PC-3 (cell line): ENCODE results near the gene MAGEB10. TPM values are rescaled to one million over a fixed set of nuclear protein-coding genes. Genes with fewer than 3 reads are reported as not detected.
A peak's percentile ranks its signal among the peaks of the same experiment; 100 is the strongest.
"Not testable (repeated sequence)": the region's sequence is repeated elsewhere in the genome, so short reads cannot be mapped to it uniquely, and the experiment has no call there.

ENCODE experiments used
- ATAC-seq: fragments of 200-7000 bp; cut with Tn5 transposase; 2 replicates; pipeline ENCODE4 v1.9.1; 2020; ENCODE audit warnings: mild to moderate bottlenecking, moderate library complexity
- BruUV-seq: library from RNA; stranded (reverse); fragments of 400-500 nt; replicated peaks from 2 replicates; lab custom pipeline; 2021; lab: Mats Ljungman, UMichigan
- CTCF ChIA-PET: fragments of 300-600 bp; sonication (Branson Sonifier 250); formaldehyde crosslinking; loops from one replicate; lab custom pipeline; 2022; ENCODE audit warnings: antibody characterized with exemption; lab: Charles Lee
- POLR2A ChIA-PET: fragments of 300-600 bp; sonication (Branson Sonifier 250); formaldehyde crosslinking; loops from one replicate; lab custom pipeline; 2022; ENCODE audit warnings: antibody characterized with exemption; ENCODE audit not compliant: unreplicated experiment; lab: Charles Lee
- DNase-seq: peaks from one replicate; pipeline ENCODE4 v3.0.0-alpha.2; 2015
- H2AFZ ChIP-seq: fragments of 300-600 bp; sonication (generic); 2 replicates; pipeline ENCODE4 v1.6.0; 2016; ENCODE audit warnings: antibody characterized with exemption, low read length
- H3F3A ChIP-seq: fragments of 300-600 bp; sonication (generic); one replicate; pipeline ENCODE4 v1.6.0; 2017; ENCODE audit warnings: antibody characterized with exemption, low read length, control low read depth, mild to moderate bottlenecking; ENCODE audit not compliant: unreplicated experiment
- H3K27ac ChIP-seq: fragments of 300-600 bp; sonication (generic); 2 replicates; pipeline ENCODE4 v1.5.1; 2016; ENCODE audit warnings: mild to moderate bottlenecking, low read length
- H3K27me3 ChIP-seq: fragments of 300-600 bp; sonication (generic); 2 replicates; pipeline ENCODE4 v1.6.1; 2016; ENCODE audit warnings: low read length, mixed read lengths
- H3K36me3 ChIP-seq: fragments of 300-600 bp; sonication (generic); 2 replicates; pipeline ENCODE4 v1.6.1; 2016; ENCODE audit warnings: low read depth, mixed run types, low read length, mixed read lengths
- H3K4me1 ChIP-seq: fragments of 300-600 bp; sonication (generic); 2 replicates; pipeline ENCODE4 v1.5.1; 2016; ENCODE audit warnings: low read length; ENCODE audit not compliant: insufficient read depth
- H3K4me2 ChIP-seq: fragments of 300-600 bp; sonication (generic); 2 replicates; pipeline ENCODE4 v1.6.0; 2016; ENCODE audit warnings: low read length
- H3K4me3 ChIP-seq: fragments of 300-600 bp; sonication (generic); 2 replicates; pipeline ENCODE4 v1.5.1; 2016; ENCODE audit warnings: mild to moderate bottlenecking, low read length, mixed read lengths
- H3K79me2 ChIP-seq: fragments of 300-600 bp; sonication (generic); 2 replicates; pipeline ENCODE4 v1.6.1; 2017; ENCODE audit warnings: low read length, mixed read lengths
- H3K9ac ChIP-seq: fragments of 300-600 bp; sonication (generic); 2 replicates; pipeline ENCODE4 v1.6.0; 2016; ENCODE audit warnings: mild to moderate bottlenecking, low read length
- H3K9me2 ChIP-seq: fragments of 300-600 bp; sonication (generic); replicated peaks from 2 replicates; pipeline ENCODE4 v1.6.1; 2016; ENCODE audit warnings: mixed run types, low read length, mixed read lengths
- H3K9me3 ChIP-seq: fragments of 300-600 bp; sonication (generic); 2 replicates; pipeline ENCODE4 v1.6.1; 2016; ENCODE audit warnings: low read length, mixed read lengths
- H4K20me1 ChIP-seq: fragments of 300-600 bp; sonication (generic); 2 replicates; pipeline ENCODE4 v1.6.1; 2016; ENCODE audit warnings: low read length, mixed read lengths
- EZH2 ChIP-seq: fragments of 300-600 bp; sonication (generic); IDR thresholded peaks from one replicate; pipeline ENCODE4 v1.6.1; 2017; ENCODE audit warnings: antibody characterized with exemption, mild to moderate bottlenecking, low read length; ENCODE audit not compliant: unreplicated experiment
- EZH2phosphoT487 ChIP-seq: fragments of 300-600 bp; sonication (generic); IDR thresholded peaks from 2 replicates; pipeline ENCODE4 v1.6.1; 2018; ENCODE audit warnings: mild to moderate bottlenecking, antibody characterized with exemption, low read length, borderline replicate concordance
- intact Hi-C: fragments of 100-400 bp; cut with micrococcal nuclease; formaldehyde crosslinking; loops from 2 replicates; pipeline ENCODE4 v1.9.0; 2023
- total RNA-seq: library from RNA; depleted of rRNA; stranded (reverse); fragments of >200 nt; gene quantifications from 2 replicates; pipeline ENCODE4 v1.2.3, GENCODE V29; 2014
- TF ChIP-seq, protein P1 (sequence below): fragments of 300-600 bp; sonication (generic); conservative IDR thresholded peaks from 2 replicates; pipeline ENCODE4 v1.5.1; 2017; ENCODE audit warnings: antibody characterized with exemption, low read depth, mild to moderate bottlenecking, low read length

The MAGEB10 gene
- total RNA-seq, 1 experiment from 2014 or later: not detected

DNA sequence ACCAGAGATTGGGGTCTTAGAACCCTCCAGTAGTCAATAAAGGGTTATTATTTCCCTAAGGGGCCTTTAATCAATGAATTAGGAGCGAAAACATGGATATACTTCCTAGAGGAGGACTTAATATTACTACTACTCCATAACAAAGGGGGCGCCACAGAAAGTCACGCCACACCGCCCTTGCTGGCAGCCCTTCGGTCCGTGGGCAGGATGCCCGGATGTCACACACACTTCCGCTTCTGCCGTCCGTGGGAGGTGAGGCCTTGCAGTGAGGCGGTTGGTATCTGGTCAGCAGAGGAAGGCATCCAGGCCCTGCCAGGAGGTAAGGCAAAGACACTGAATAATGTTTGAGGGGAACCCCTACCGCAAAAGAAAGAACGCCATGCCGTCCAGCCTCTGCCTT lies 436 bp downstream of the MAGEB10 start:
- H3K9me2 ChIP-seq: no peaks in the 10 kb centered on the region
- H3K9ac ChIP-seq: no peak overlapping the region
- no peaks in the 10 kb centered on the region for H3F3A ChIP-seq
- H4K20me1 ChIP-seq: no peaks in the 10 kb centered on the region
- no peak overlapping the region for H2AFZ ChIP-seq
- ChIA-PET POLR2A (no interaction called here), CTCF (no interaction called here)
- H3K79me2 ChIP-seq: no peaks in the 10 kb centered on the region
- ATAC-seq (no peak), DNase-seq (no peak)
- H3K9me3 ChIP-seq: no peaks in the 10 kb centered on the region
- TF ChIP-seq EZH2phosphoT487 (no peak), EZH2 (no peak)
- TF ChIP-seq, protein P1, sequence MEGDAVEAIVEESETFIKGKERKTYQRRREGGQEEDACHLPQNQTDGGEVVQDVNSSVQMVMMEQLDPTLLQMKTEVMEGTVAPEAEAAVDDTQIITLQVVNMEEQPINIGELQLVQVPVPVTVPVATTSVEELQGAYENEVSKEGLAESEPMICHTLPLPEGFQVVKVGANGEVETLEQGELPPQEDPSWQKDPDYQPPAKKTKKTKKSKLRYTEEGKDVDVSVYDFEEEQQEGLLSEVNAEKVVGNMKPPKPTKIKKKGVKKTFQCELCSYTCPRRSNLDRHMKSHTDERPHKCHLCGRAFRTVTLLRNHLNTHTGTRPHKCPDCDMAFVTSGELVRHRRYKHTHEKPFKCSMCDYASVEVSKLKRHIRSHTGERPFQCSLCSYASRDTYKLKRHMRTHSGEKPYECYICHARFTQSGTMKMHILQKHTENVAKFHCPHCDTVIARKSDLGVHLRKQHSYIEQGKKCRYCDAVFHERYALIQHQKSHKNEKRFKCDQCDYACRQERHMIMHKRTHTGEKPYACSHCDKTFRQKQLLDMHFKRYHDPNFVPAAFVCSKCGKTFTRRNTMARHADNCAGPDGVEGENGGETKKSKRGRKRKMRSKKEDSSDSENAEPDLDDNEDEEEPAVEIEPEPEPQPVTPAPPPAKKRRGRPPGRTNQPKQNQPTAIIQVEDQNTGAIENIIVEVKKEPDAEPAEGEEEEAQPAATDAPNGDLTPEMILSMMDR: no peak
- H3K27ac ChIP-seq: no peak overlapping the region
- no peaks in the 10 kb centered on the region for H3K27me3 ChIP-seq
- H3K4me3 ChIP-seq: no peak overlapping the region
- H3K4me1 ChIP-seq: no peaks in the 10 kb centered on the region
- no peaks in the 10 kb centered on the region for H3K36me3 ChIP-seq
- no TSS peak for BruUV-seq
- H3K4me2 ChIP-seq: no peak overlapping the region
- intact Hi-C loops: no loop called here

DNA sequence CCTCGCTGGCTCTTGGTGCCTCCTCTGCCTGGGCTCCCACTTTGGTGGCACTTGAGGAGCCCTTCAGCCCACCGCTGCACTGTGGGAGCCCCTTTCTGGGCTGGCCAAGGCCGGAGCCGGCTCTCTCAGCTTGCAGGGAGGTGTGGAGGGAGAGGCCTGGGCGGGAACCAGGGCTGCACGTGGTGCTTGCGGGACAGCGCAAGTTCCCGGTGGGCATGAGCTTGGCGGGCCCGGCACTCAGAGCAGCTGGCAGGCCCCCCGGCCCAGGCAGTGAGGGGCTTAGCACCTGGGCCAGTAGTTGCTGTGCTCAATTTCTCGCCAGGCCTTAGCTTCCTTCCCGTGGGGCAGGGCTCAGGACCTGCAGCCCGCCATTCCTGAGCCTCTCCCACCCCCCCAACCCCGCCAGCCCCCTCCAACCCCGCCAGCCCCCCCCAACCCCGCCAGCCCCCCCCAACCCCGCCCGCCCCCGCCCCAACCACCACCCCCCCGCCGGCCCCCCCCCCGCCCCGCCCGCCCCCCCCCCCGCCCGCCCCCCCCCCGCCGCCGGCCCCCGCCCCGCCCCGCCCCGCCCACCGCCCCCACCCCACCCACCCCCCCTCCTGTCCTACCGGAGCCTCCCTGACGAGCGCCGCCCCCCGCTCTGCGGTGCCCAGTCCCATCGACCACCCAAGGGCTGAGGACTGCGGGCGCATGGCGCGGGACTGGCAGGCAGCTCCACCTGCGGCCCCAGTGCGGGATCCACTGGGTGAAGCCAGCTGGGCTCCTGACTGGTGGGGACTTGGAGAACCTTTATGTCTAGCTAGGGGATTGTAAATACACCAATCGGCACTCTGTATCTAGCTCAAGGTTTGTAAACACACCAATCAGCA lies 1.4 kb downstream of the MAGEB10 start:
- H3K27ac ChIP-seq, H3K9ac ChIP-seq, H3K9me3 ChIP-seq, DNase-seq, H4K20me1 ChIP-seq, H3K4me1 ChIP-seq, H3K36me3 ChIP-seq, H3K4me2 ChIP-seq, ATAC-seq, H2AFZ ChIP-seq, H3K27me3 ChIP-seq, POLR2A ChIA-PET, H3F3A ChIP-seq, H3K79me2 ChIP-seq, H3K9me2 ChIP-seq, BruUV-seq, H3K4me3 ChIP-seq, intact Hi-C loops, CTCF ChIA-PET: not testable (repeated sequence)

GRCh38 chrX:27815209-27815608 lies 7.4 kb downstream of the MAGEB10 start:
- no peaks in the 10 kb centered on the region for H3K9me3 ChIP-seq
- no peak overlapping the region for H3K27ac ChIP-seq
- H3K9me2 ChIP-seq: no peaks in the 10 kb centered on the region
- H3K27me3 ChIP-seq: no peaks in the 10 kb centered on the region
- no peaks in the 10 kb centered on the region for H3F3A ChIP-seq
- H3K4me3 ChIP-seq: no peak overlapping the region
- ChIA-PET POLR2A (no interaction called here), CTCF (no interaction called here)
- ATAC-seq (peak; percentile 91), DNase-seq (peak; percentile 77)
- H3K4me1 ChIP-seq: peaks cover 13% of the 10 kb centered on the region
- no TSS peak for BruUV-seq
- TF ChIP-seq, protein P1: no peak
- no peak for TF ChIP-seq EZH2phosphoT487
- no peaks in the 10 kb centered on the region for H3K79me2 ChIP-seq
- H4K20me1 ChIP-seq: no peaks in the 10 kb centered on the region
- H2AFZ ChIP-seq: no peak overlapping the region
- no peak overlapping the region for H3K9ac ChIP-seq
- intact Hi-C loops: no loop called here
- H3K4me2 ChIP-seq: 0 out of 2 replicates have a peak overlapping the region, but pooled peaks have one; percentile 9
- H3K36me3 ChIP-seq: no peaks in the 10 kb centered on the region
